Keratinocyte (primary cell): Measurements from ENCODE around the gene GRM4. TPM values are rescaled to one million over a fixed set of nuclear protein-coding genes. Genes with fewer than 3 reads are reported as not detected.

Experiments
- DNase-seq: peaks from one replicate; pipeline ENCODE4 v3.0.0-alpha.2; 2011; ENCODE audit warnings: low read depth, missing footprints, low spot score
- FAIRE-seq: peaks from 2 replicates; lab custom pipeline; 2011; peaks lifted over from hg19 to GRCh38; lab: Jason Lieb, UNC
- H2AFZ ChIP-seq: 2 replicates; pipeline ENCODE4 v1.6.0; 2012; ENCODE audit warnings: low read length, control low read depth, inconsistent platforms; ENCODE audit not compliant: control insufficient read depth
- H3K27ac ChIP-seq: 2 replicates; pipeline ENCODE4 v1.5.1; 2011; ENCODE audit warnings: low read length; ENCODE audit not compliant: control insufficient read depth, insufficient read depth
- H3K27me3 ChIP-seq: 3 replicates; pipeline ENCODE4 v1.6.0; 2011; ENCODE audit warnings: low read length; ENCODE audit not compliant: control insufficient read depth, insufficient read depth; ENCODE audit errors: extremely low read depth
- H3K36me3 ChIP-seq, 2 experiments: 2 replicates in 1 of 2; 3 replicates in 1 of 2; pipeline ENCODE4 v1.5.1; 2011; ENCODE audit warnings: low read length in 2 of 2, mild to moderate bottlenecking in 1 of 2; ENCODE audit not compliant: control insufficient read depth in 2 of 2, insufficient read depth in 2 of 2; ENCODE audit errors: extremely low read depth in 1 of 2
- H3K4me1 ChIP-seq: 3 replicates; pipeline ENCODE4 v1.5.1; 2011; ENCODE audit warnings: low read length; ENCODE audit not compliant: control insufficient read depth, insufficient read depth; ENCODE audit errors: extremely low read depth
- H3K4me2 ChIP-seq: 3 replicates; pipeline ENCODE4 v1.6.0; 2011; ENCODE audit warnings: low read depth, low read length; ENCODE audit not compliant: control insufficient read depth, insufficient read depth; ENCODE audit errors: extremely low read depth
- H3K4me3 ChIP-seq, 3 experiments: fragments of 200-600 bp in 1 of 3; sonication (generic) in 1 of 3; 2 replicates in 2 of 3; 3 replicates in 1 of 3; pipeline ENCODE4 v1.5.1; 2011 to 2016; ENCODE audit warnings: low read length in 3 of 3, mild to moderate bottlenecking in 3 of 3, control low read depth in 2 of 3, inconsistent platforms in 1 of 3, low read depth in 1 of 3, mixed read lengths in 1 of 3, mixed run types in 1 of 3, moderate library complexity in 1 of 3; ENCODE audit not compliant: control insufficient read depth in 2 of 3, insufficient read depth in 2 of 3; ENCODE audit errors: extremely low read depth in 1 of 3
- H3K79me2 ChIP-seq: 2 replicates; pipeline ENCODE4 v1.6.0; 2012; ENCODE audit warnings: low read length; ENCODE audit not compliant: control insufficient read depth, insufficient read depth
- H3K9ac ChIP-seq: 3 replicates; pipeline ENCODE4 v1.6.0; 2011; ENCODE audit warnings: low read length; ENCODE audit not compliant: control insufficient read depth, insufficient read depth; ENCODE audit errors: extremely low read depth
- H3K9me1 ChIP-seq: 3 replicates; pipeline ENCODE4 v1.6.0; 2011; ENCODE audit warnings: low read length; ENCODE audit not compliant: control insufficient read depth, insufficient read depth; ENCODE audit errors: extremely low read depth
- H3K9me3 ChIP-seq: 2 replicates; pipeline ENCODE4 v1.5.1; 2012; ENCODE audit warnings: low read depth, low read length; ENCODE audit not compliant: control insufficient read depth
- H4K20me1 ChIP-seq: 3 replicates; pipeline ENCODE4 v1.6.0; 2011; ENCODE audit warnings: low read length; ENCODE audit not compliant: control insufficient read depth, insufficient read depth; ENCODE audit errors: extremely low read depth
- EZH2 ChIP-seq: IDR thresholded peaks from one replicate; pipeline ENCODE4 v1.6.1; 2012; ENCODE audit warnings: inconsistent platforms, mild to moderate bottlenecking, low read length, moderate library complexity
- dilution Hi-C: fragments of 300-500 bp; cut with MboI; formaldehyde crosslinking; loops from one replicate; pipeline ENCODE4 v1.7.0; 2020; ENCODE audit warnings: low sequenced_read_pairs; ENCODE audit not compliant: extremely low pct_ligation_motif_present
- polyA plus RNA-seq, 5 experiments: library from polyadenylated mRNA; depleted of rRNA in 3 of 5; stranded (reverse) in 3 of 5; stranded (forward) in 1 of 5; unstranded in 1 of 5; fragments of >200 nt; gene quantifications; 1 replicate in 1 of 5; 2 replicates in 3 of 5; 3 replicates in 1 of 5; pipeline versions ENCODE4 v1.2.1 to v1.2.3, GENCODE V29; 2011 to 2012; ENCODE audit warnings: missing spikeins in 2 of 5, low read depth in 1 of 5, low replicate concordance in 1 of 5
- TF ChIP-seq, protein P1 (sequence below), 3 experiments: IDR thresholded peaks in 1 of 3; conservative IDR thresholded peaks in 1 of 3; optimal IDR thresholded peaks in 1 of 3; 2 replicates in 2 of 3; 3 replicates in 1 of 3; pipeline versions ENCODE3 to v1.5.1; 2011; ENCODE audit warnings: low read length in 3 of 3, mild to moderate bottlenecking in 3 of 3, moderate library complexity in 2 of 3, control low read depth in 1 of 3, inconsistent platforms in 1 of 3; ENCODE audit not compliant: insufficient read depth in 2 of 3; ENCODE audit errors: extremely low read depth in 1 of 3

The GRM4 gene
- polyA plus RNA-seq, 1 donor (not counting 4 experiments of a cell fraction or from before 2014, with no cell fraction given), result not detected

- Histone ChIP-seq H3K9me3 (no peaks in the 10 kb centered on the region), H3K9ac (no peak overlapping the region), H2AFZ (no peak overlapping the region), H3K4me3 (no peak overlapping the region), H4K20me1 (no peaks in the 10 kb centered on the region), H3K4me2 (no peak overlapping the region), H3K4me1 (no peaks in the 10 kb centered on the region), H3K9me1 (no peaks in the 10 kb centered on the region), H3K79me2 (no peaks in the 10 kb centered on the region), H3K27ac (no peak overlapping the region), H3K27me3 (no peaks in the 10 kb centered on the region), H3K36me3 (no peaks in the 10 kb centered on the region)
- dilution Hi-C loops, result no loop called here
- DNase-seq (no peak), FAIRE-seq (no peak)
- TF ChIP-seq, protein P1, sequence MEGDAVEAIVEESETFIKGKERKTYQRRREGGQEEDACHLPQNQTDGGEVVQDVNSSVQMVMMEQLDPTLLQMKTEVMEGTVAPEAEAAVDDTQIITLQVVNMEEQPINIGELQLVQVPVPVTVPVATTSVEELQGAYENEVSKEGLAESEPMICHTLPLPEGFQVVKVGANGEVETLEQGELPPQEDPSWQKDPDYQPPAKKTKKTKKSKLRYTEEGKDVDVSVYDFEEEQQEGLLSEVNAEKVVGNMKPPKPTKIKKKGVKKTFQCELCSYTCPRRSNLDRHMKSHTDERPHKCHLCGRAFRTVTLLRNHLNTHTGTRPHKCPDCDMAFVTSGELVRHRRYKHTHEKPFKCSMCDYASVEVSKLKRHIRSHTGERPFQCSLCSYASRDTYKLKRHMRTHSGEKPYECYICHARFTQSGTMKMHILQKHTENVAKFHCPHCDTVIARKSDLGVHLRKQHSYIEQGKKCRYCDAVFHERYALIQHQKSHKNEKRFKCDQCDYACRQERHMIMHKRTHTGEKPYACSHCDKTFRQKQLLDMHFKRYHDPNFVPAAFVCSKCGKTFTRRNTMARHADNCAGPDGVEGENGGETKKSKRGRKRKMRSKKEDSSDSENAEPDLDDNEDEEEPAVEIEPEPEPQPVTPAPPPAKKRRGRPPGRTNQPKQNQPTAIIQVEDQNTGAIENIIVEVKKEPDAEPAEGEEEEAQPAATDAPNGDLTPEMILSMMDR (optimal IDR thresholded peaks at IDR 0.05 in 1 of 3, IDR thresholded peaks at IDR 0.05 in 1 of 3, conservative IDR thresholded peaks at IDR 0.05 in 1 of 3; ENCODE audit: extremely low read depth in 1 of 3, insufficient read depth in 2 of 3, low read length in 3 of 3), result no peak
- no peak for TF ChIP-seq EZH2
Measured at GRCh38 chr6:34041385-34041784, 104.5 kb downstream of the GRM4 start.

GRCh38 chr6:34039943-34040342, 105.9 kb downstream of the GRM4 start:
- no peak for DNase-seq
- H3K4me1 ChIP-seq, result no peaks in the 10 kb centered on the region
- H3K27ac ChIP-seq, result no peak overlapping the region
- FAIRE-seq, result no peak
- no peak overlapping the region for H2AFZ ChIP-seq
- no peaks in the 10 kb centered on the region for H3K9me3 ChIP-seq
- no peaks in the 10 kb centered on the region for H3K9me1 ChIP-seq
- no peaks in the 10 kb centered on the region for H4K20me1 ChIP-seq
- H3K27me3 ChIP-seq, result peaks cover 1% of the 10 kb centered on the region
- H3K79me2 ChIP-seq, result no peaks in the 10 kb centered on the region
- no peak for TF ChIP-seq EZH2
- TF ChIP-seq, protein P1 (optimal IDR thresholded peaks at IDR 0.05 in 1 of 3, IDR thresholded peaks at IDR 0.05 in 1 of 3, conservative IDR thresholded peaks at IDR 0.05 in 1 of 3; ENCODE audit: extremely low read depth in 1 of 3, insufficient read depth in 2 of 3, low read length in 3 of 3), result no peak
- H3K36me3 ChIP-seq, result no peaks in the 10 kb centered on the region
- dilution Hi-C loops, result no loop called here
- no peak overlapping the region for H3K4me2 ChIP-seq
- H3K4me3 ChIP-seq, result no peak overlapping the region
- H3K9ac ChIP-seq, result no peak overlapping the region
